ENCODE measurements around the gene LDLRAD4. TPM values are rescaled to one million over a fixed set of nuclear protein-coding genes. Genes with fewer than 3 reads are reported as not detected.

Gene LDLRAD4
- polyA plus RNA-seq, 3 donors = 1.7 to 8.5 (median 3.7) TPM

DNA sequence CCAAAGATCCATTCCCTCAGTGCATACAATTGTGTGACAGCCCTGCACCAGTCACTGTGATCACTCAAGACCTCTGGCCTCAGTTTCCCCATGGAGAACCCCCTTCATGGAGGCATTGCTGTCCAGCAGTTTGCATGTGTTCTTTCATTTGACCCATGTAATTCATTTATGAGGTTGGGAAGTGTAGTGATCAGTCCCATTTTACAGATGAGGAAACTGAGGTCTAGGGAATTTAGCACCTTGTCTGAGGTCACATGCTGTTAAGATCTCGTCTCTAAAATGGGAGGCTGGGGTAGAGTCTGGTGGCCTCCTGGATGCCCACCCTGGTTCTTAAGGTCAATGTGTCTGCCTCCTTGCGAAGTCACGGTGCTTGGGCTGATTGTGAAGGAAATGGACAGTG, 19.1 kb downstream of the LDLRAD4 start:
- no peak overlapping the region for H3K27ac ChIP-seq (ENCODE audit: low read depth, low read length)

DNA sequence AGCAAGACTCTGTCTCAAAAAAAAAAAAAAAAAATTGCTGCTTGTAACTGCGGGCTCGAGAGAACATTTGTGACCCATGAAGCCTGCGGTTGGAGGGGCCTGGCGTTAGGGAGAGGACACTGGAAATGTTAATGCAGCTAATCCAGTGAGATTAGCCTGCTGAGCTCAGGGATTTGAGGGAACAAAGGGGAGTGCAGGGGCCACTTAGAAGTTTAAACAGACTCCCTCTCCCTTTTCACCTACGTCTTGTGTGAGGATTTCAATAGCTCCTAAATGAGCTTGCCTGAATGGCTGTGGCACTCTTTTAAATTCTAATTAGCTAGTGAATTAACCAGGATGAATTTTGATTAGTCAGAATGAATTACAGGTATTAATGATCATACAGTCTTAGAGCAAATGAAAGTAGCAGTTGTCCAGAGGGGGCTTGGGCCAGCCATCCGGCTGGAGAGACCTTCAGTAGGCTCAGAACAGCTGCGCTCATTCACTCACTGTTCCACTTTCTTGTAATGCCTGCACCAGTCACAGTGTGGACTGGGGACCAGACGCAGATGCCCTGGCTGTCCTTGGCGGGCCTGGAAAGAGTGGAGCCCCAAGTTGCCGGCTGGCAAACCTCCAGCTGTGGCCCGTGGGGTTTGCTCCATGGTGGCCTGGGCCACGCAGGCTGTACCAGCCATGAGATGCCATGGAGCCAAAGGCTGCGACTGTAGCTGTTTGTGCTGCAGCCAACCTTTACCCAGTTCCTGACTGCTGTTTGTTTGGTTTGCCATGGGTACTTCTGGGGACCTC, 20.8 kb downstream of the LDLRAD4 start:
- H3K27ac ChIP-seq (ENCODE audit: low read depth, low read length) = no peak overlapping the region
- WGBS, 3 donors = 87 to 94% (median 93%) methylated on average over 13 of the region's 13 CpGs

More for the DNA sequence above, 19.1 kb downstream of the LDLRAD4 start:
- 73 to 96% (median 78%) methylated on average over 3 of the region's 3 CpGs for WGBS, 3 donors

- WGBS, 3 donors = 92 to 97% (median 96%) methylated on average over 15 of the region's 15 CpGs
- H3K27ac ChIP-seq (ENCODE audit: low read depth, low read length) = no peak overlapping the region
These were observed 21.6 kb downstream of the LDLRAD4 start for GRCh38 chr18:13240060-13240725.

DNA sequence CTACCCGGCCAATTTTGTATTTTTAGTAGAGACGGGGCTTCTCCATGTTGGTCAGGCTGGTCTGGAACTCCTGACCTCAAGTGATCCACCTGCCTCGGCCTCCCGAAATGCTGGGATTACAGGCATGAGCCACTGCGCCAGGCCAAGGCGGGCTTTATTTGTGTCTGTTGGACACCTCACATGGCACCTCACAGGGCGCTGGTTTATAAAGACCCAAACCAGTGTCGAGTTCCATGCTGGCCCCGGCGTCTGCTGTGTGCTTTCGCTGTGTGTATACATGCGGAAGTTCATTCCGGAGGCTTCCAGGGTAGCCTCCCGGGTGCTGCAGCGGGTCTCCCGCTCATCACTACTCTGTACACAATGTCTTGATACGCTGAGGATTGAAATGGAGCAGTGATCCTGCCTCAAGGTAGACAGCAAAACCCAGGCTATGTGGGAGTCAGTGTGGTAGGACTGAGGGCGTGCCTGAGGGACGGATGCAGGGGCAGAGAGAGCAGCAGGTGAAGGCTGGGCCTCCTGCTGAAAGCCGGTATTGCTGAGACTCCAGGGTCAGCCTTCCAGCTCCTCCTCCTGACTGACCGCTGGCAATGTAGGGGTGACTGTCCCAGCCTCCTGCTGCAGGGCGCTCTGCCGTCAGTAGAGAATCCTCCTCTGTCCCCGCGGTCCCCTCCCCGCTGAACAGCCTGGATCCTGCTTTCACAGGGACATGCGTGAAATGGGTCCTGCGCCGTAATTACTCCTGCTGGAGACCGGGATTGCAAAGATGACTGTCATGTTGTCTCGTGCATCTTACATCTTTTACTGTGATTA, 22.7 kb downstream of the LDLRAD4 start:
- WGBS, 3 donors = 92 to 97% (median 95%) methylated on average over 31 of the region's 31 CpGs

DNA sequence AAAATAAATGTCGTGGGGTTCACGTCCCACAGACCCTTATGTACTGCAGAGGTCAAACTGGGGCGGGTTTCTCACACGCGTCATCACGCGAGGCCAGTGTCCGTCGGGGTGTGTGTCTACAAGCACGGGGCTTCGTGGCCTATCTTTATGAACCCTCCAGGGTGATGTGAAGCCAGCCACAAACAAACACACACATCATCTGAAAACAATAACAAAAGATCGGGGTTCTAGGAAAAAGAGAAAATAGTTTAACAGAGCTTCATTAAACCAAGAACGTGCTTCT, 23.3 kb downstream of the LDLRAD4 start:
- H3K27ac ChIP-seq (ENCODE audit: low read depth, low read length) = no peak overlapping the region
- 91 to 96% (median 96%) methylated on average over 13 of the region's 13 CpGs for WGBS, 3 donors

More for the DNA sequence above, 22.7 kb downstream of the LDLRAD4 start:
- no peak overlapping the region for H3K27ac ChIP-seq (ENCODE audit: low read depth, low read length)

GRCh38 chr18:13242797-13243196, 24.2 kb downstream of the LDLRAD4 start:
- no peak overlapping the region for H3K27ac ChIP-seq (ENCODE audit: low read depth, low read length)
- WGBS, 3 donors = 87 to 93% (median 89%) methylated on average over 5 of the region's 5 CpGs

DNA sequence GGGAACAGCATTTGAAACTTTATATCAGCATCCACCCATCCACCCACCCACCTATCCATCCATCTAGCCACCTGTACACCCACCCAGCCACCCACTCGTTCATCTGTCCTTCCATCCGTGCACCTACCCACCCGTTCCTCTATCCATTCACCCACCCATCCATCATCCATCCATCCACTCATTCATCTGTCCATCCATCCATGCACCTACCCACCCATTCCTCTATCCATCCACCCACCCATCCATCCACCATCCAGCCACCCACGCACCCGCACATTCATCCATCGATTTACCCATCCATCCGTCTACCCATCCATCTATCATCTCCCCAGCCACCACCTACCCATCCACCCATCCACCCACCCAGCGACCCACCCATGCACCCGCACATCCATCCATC, 24.8 kb downstream of the LDLRAD4 start:
- 91 to 97% (median 95%) methylated on average over 9 of the region's 9 CpGs for WGBS, 3 donors
- no peak overlapping the region for H3K27ac ChIP-seq (ENCODE audit: low read depth, low read length)

DNA sequence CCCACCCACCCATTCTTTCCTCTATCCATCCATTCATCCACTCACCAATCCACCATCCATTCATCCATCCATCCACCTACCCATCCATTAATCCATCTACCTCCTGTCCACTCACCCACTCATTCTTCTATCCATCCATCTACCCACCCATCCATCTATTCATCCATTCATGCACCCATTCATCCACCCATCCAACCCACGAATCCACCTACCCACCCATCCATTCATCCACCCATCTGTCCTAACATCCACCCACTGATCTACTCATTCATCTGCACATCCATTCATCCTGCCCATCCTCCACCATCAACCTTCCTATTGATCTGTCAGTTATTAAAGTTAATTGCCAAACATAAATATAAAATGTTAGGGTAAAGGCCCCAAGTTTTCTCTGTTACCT, 25.6 kb downstream of the LDLRAD4 start:
- 0 to 90% (median 28%) methylated on average over 1 of the region's 1 CpG for WGBS, 3 donors
- H3K27ac ChIP-seq (ENCODE audit: low read depth, low read length) = no peak overlapping the region

- no peak overlapping the region for H3K27ac ChIP-seq (ENCODE audit: low read depth, low read length)
- WGBS, 3 donors = 75 to 89% (median 83%) methylated on average over 6 of the region's 6 CpGs
These were observed 27.0 kb downstream of the LDLRAD4 start for GRCh38 chr18:13245481-13246000.

- H3K27ac ChIP-seq (ENCODE audit: low read depth, low read length) = no peak overlapping the region
- WGBS, 3 donors = 89 to 94% (median 94%) methylated on average over 9 of the region's 9 CpGs
These were observed 27.6 kb downstream of the LDLRAD4 start for GRCh38 chr18:13246121-13246520.

- H3K27ac ChIP-seq (ENCODE audit: low read depth, low read length) = no peak overlapping the region
- WGBS, 3 donors = 84 to 93% (median 92%) methylated on average over 3 of the region's 3 CpGs
These were observed 28.0 kb downstream of the LDLRAD4 start for GRCh38 chr18:13246591-13246990.

DNA sequence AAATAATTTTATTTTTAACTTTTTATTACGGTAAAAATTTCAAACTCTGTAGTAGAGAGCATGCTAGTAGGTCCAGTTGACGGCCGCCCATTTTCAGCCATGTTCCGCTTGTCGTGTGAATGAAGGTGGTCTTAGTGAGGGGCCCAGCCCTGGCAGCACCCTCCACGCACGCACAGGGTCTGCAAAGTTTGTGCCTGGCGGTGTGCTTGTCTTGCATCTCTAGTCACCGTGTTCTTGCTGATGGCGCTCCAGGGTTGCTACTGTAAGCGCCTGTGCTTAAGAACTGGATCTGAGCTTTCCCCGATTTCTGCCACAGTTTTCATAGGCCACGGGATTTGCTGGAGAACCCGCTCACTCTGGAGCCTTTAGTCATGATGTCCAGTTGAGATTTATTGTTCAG, 28.9 kb downstream of the LDLRAD4 start:
- no peak overlapping the region for H3K27ac ChIP-seq (ENCODE audit: low read depth, low read length)
- 94 to 98% (median 98%) methylated on average over 14 of the region's 14 CpGs for WGBS, 3 donors

DNA sequence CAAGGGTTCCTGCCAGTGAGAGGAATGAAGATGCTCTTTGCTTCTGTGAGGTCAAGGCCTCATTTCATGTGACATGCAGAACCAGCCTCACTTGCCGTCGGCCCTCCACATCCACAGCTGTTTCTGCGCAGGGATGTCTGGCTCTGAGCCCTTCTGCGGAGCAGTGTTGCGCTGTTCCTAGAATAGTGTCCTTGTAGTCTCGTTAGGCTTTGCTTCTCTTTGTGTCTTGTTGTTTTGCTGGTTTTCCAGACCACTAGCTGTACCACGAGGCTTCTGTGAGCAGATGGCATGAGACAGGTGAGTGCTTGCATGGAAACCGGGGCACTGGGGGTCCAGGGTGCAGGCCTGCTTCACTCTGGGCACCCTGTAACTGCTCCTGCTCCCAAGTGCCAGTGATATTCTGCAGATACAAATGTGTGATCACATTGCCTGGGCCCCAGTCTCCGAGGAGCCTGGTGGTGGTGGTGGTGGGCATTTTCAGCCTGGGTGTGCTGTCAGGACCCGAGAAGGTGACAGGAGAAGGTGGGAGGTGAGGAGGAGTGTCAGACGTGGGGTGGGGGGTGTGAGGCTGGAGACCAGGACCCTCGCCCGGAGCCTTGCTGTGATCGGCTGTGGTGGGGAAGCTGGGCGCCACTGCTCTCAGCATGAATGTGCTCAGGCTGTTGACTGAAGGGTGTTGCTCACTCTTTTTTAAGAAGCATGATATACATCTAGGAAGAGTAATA, 34.3 kb downstream of the LDLRAD4 start:
- 86 to 88% (median 86%) methylated on average over 15 of the region's 15 CpGs for WGBS, 3 donors
- no peak overlapping the region for H3K27ac ChIP-seq (ENCODE audit: low read depth, low read length)

- no peak overlapping the region for H3K27ac ChIP-seq (ENCODE audit: low read depth, low read length)
- 82 to 90% (median 90%) methylated on average over 26 of the region's 26 CpGs for WGBS, 3 donors
These were observed 35.5 kb downstream of the LDLRAD4 start for GRCh38 chr18:13253786-13254688.

- H3K27ac ChIP-seq (ENCODE audit: low read depth, low read length) = no peak overlapping the region
- 82 to 95% (median 94%) methylated on average over 11 of the region's 11 CpGs for WGBS, 3 donors
These were observed 36.7 kb downstream of the LDLRAD4 start for GRCh38 chr18:13254971-13255927.
